HEK293 (cell line): ENCODE data around the gene CEP104.

ENCODE experiments used
- CTCF ChIA-PET: fragments of 350-600 bp; formaldehyde crosslinking; extraction: SDS; loops from one replicate; lab custom pipeline; 2021; ENCODE audit warnings: antibody characterized with exemption; lab: Yijun Ruan, JAX
- POLR2A ChIA-PET: fragments of 300-600 bp; formaldehyde crosslinking; extraction: SDS; loops from one replicate; lab custom pipeline; 2020; ENCODE audit warnings: antibody characterized with exemption, inconsistent platforms; lab: Yijun Ruan, JAX
- H3K27ac ChIP-seq: fragments of 200-500 bp; sonication (Bioruptor generic); 2 replicates; pipeline ENCODE4 v1.5.1; 2014; ENCODE audit warnings: low read depth, low read length, control low read depth, inconsistent platforms; ENCODE audit errors: extremely low read depth
- H3K36me3 ChIP-seq, 2 experiments: fragments of 200-500 bp in 1 of 2; sonication (Bioruptor generic) in 1 of 2; 1 replicate in 1 of 2; 2 replicates in 1 of 2; pipeline ENCODE4 v1.5.1; 2014 to 2017; ENCODE audit warnings: inconsistent platforms in 2 of 2, low read length in 2 of 2; ENCODE audit not compliant: control insufficient read depth in 2 of 2, insufficient read depth in 1 of 2
- H3K4me1 ChIP-seq: fragments of 200-500 bp; sonication (Bioruptor generic); 2 replicates; pipeline ENCODE4 v1.5.1; 2014; ENCODE audit warnings: mild to moderate bottlenecking, low read length, inconsistent platforms; ENCODE audit not compliant: control insufficient read depth, insufficient read depth
- H3K4me3 ChIP-seq: 2 replicates; pipeline ENCODE4 v1.5.1; 2011; ENCODE audit warnings: low read depth, mild to moderate bottlenecking, control low read depth, low read length, moderate library complexity
- H3K9me3 ChIP-seq: fragments of 200-500 bp; sonication (Bioruptor generic); 2 replicates; pipeline ENCODE4 v1.5.1; 2014; ENCODE audit warnings: low read depth, low read length, inconsistent platforms; ENCODE audit not compliant: control insufficient read depth, insufficient read depth
- EGR2 ChIP-seq: fragments of 450-650 bp; formaldehyde crosslinking; IDR thresholded peaks from 2 replicates; pipeline ENCODE4 v1.5.1; 2016; ENCODE audit warnings: low read depth, missing biosample characterization, missing genetic modification characterization
- GLIS2 ChIP-seq: fragments of 450-650 bp; formaldehyde crosslinking; IDR thresholded peaks from 2 replicates; pipeline ENCODE4 v1.5.1; 2016; ENCODE audit warnings: missing biosample characterization, missing genetic modification characterization
- KLF9 ChIP-seq: fragments of 450-650 bp; formaldehyde crosslinking; IDR thresholded peaks from 2 replicates; pipeline ENCODE4 v1.5.1; 2016; ENCODE audit warnings: missing biosample characterization, missing genetic modification characterization, low read depth
- OSR2 ChIP-seq: fragments of 450-650 bp; formaldehyde crosslinking; IDR thresholded peaks from 2 replicates; pipeline ENCODE4 v1.5.1; 2016; ENCODE audit warnings: missing biosample characterization, missing genetic modification characterization
- SETDB1 ChIP-seq: IDR thresholded peaks from one replicate; pipeline ENCODE4 v1.6.1; 2017; ENCODE audit warnings: mild to moderate bottlenecking, low read length, moderate library complexity, mixed read lengths; ENCODE audit not compliant: insufficient read length
- ZFHX2 ChIP-seq: fragments of 450-650 bp; formaldehyde crosslinking; conservative IDR thresholded peaks from 2 replicates; pipeline ENCODE4 v1.5.1; 2016; ENCODE audit warnings: missing biosample characterization, missing genetic modification characterization
- ZNF214 ChIP-seq: fragments of 450-650 bp; formaldehyde crosslinking; IDR thresholded peaks from 2 replicates; pipeline ENCODE4 v1.5.1; 2017; ENCODE audit warnings: missing biosample characterization, mild to moderate bottlenecking, missing genetic modification characterization, borderline replicate concordance
- ZNF354C ChIP-seq: fragments of 450-650 bp; formaldehyde crosslinking; IDR thresholded peaks from 2 replicates; pipeline ENCODE4 v1.5.1; 2016; ENCODE audit warnings: missing biosample characterization, missing genetic modification characterization, low read depth, borderline replicate concordance
- ZNF423 ChIP-seq: fragments of 450-650 bp; formaldehyde crosslinking; IDR thresholded peaks from 2 replicates; pipeline ENCODE4 v1.5.1; 2016; ENCODE audit warnings: missing biosample characterization, missing genetic modification characterization
- ZNF433 ChIP-seq: fragments of 450-650 bp; formaldehyde crosslinking; IDR thresholded peaks from 2 replicates; pipeline ENCODE4 v1.5.1; 2016; ENCODE audit warnings: missing biosample characterization, missing genetic modification characterization, low read depth
- ZNF792 ChIP-seq: fragments of 450-650 bp; formaldehyde crosslinking; IDR thresholded peaks from 2 replicates; pipeline ENCODE4 v1.5.1; 2016; ENCODE audit warnings: missing biosample characterization, missing genetic modification characterization
- TF ChIP-seq, protein P1 (sequence below): fragments of 450-650 bp; formaldehyde crosslinking; IDR thresholded peaks from 2 replicates; pipeline ENCODE4 v1.5.1; 2016; ENCODE audit warnings: missing biosample characterization, missing genetic modification characterization
- TF ChIP-seq, protein P2 (sequence below): fragments of 450-650 bp; formaldehyde crosslinking; IDR thresholded peaks from 2 replicates; pipeline ENCODE4 v1.5.1; 2016; ENCODE audit warnings: missing biosample characterization, missing genetic modification characterization

CEP104 gene

DNA sequence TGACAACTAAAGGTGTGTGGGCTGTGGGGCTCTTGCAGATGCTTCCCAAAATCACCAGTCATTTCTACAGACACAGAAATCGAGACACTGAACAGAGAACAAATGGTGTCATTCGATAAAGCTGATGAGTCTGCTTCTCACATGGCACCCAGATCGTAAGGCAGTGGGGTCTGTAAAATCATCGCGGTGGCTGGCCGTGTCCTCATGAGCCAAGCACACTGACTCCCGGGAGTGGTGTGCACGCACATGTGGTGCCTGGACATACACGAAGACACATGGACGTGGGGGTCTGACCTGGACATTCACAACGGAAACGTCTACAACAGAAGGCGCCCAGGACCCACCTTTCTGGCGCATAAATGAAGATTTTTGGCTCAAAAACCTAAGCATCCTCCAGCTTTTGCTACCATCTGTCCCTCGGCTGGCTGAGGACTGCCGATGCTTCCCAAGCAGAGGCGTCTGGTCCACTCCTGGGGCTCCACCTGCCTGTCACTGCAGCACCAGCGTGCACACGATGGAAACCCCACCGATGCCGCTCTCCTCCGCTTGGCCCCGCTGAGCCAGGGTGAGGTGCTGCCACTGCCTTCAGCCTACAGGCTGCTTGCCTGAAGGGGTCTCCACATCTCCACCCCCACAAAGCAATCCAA is 77.6 kb downstream of the CEP104 start:
- TF ChIP-seq ZNF792 (tag by site-specific recombination), result no peak
- TF ChIP-seq, protein P1, sequence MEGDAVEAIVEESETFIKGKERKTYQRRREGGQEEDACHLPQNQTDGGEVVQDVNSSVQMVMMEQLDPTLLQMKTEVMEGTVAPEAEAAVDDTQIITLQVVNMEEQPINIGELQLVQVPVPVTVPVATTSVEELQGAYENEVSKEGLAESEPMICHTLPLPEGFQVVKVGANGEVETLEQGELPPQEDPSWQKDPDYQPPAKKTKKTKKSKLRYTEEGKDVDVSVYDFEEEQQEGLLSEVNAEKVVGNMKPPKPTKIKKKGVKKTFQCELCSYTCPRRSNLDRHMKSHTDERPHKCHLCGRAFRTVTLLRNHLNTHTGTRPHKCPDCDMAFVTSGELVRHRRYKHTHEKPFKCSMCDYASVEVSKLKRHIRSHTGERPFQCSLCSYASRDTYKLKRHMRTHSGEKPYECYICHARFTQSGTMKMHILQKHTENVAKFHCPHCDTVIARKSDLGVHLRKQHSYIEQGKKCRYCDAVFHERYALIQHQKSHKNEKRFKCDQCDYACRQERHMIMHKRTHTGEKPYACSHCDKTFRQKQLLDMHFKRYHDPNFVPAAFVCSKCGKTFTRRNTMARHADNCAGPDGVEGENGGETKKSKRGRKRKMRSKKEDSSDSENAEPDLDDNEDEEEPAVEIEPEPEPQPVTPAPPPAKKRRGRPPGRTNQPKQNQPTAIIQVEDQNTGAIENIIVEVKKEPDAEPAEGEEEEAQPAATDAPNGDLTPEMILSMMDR (tag by site-specific recombination), result peak; percentile 50
- Histone ChIP-seq H3K27ac (no peak overlapping the region), H3K9me3 (no peaks in the 10 kb centered on the region), H3K4me3 (no peak overlapping the region), H3K4me1 (no peaks in the 10 kb centered on the region), H3K36me3 (peaks cover 18 to 66% of the 10 kb centered on the region in 2 experiments)
- ChIA-PET POLR2A (interaction anchor here (1.4 kb wide), 1 partner anchor 17 kb away, joined by 3 read pairs; the partner anchor contains the start of gene LRRC47), CTCF (no interaction called here)

DNA sequence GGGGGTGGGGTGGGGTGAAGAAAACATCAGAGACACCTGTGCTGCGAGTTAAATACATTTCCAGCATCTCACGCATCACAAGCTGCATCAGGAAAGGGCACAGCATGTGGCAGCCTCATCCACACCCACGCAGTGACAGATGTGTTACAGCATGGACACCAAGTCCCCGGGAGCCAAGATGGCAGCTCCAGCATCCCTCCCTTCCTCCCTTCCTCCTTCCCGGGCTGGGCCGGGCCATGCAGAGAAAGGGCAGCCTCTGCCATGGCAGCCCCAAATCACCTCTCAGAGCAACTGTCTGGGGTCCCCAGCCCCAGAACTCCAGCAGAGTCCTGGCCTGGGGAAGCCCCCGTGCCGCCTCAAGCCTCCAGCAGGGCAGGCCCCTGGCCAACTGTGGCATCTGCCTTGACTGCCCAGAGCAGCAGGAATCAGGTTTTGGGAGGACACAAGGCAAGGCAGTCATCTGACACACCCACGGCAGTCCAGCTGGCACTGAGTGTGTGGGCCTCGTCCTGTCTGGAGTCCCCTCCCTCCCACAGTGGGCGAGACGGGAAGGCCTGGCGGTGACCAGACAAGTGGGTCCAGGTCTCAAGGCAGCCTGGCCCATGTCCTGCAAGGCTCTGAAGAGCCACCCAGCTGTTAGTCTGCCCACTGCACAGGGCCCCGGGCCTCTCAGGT is 78.3 kb downstream of the CEP104 start:
- CTCF ChIA-PET, result no interaction called here
- H3K27ac ChIP-seq, result no peak overlapping the region
- TF ChIP-seq ZNF433 (no peak), EGR2 (tag by site-specific recombination) (peak; percentile 92), ZNF354C (no peak), ZNF214 (tag by site-specific recombination) (no peak), ZFHX2 (tag by site-specific recombination) (peak; percentile 92)
- TF ChIP-seq, protein P2, sequence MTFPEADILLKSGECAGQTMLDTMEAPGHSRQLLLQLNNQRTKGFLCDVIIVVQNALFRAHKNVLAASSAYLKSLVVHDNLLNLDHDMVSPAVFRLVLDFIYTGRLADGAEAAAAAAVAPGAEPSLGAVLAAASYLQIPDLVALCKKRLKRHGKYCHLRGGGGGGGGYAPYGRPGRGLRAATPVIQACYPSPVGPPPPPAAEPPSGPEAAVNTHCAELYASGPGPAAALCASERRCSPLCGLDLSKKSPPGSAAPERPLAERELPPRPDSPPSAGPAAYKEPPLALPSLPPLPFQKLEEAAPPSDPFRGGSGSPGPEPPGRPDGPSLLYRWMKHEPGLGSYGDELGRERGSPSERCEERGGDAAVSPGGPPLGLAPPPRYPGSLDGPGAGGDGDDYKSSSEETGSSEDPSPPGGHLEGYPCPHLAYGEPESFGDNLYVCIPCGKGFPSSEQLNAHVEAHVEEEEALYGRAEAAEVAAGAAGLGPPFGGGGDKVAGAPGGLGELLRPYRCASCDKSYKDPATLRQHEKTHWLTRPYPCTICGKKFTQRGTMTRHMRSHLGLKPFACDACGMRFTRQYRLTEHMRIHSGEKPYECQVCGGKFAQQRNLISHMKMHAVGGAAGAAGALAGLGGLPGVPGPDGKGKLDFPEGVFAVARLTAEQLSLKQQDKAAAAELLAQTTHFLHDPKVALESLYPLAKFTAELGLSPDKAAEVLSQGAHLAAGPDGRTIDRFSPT, result no peak
- no peaks in the 10 kb centered on the region for H3K4me1 ChIP-seq
- no peaks in the 10 kb centered on the region for H3K9me3 ChIP-seq
- H3K4me3 ChIP-seq, result no peak overlapping the region
- POLR2A ChIA-PET, result interaction anchor here (1.4 kb wide), 1 partner anchor 17 kb away, joined by 3 read pairs; the partner anchor contains the start of gene LRRC47
- peaks cover 16 to 59% of the 10 kb centered on the region in 2 experiments for H3K36me3 ChIP-seq

DNA sequence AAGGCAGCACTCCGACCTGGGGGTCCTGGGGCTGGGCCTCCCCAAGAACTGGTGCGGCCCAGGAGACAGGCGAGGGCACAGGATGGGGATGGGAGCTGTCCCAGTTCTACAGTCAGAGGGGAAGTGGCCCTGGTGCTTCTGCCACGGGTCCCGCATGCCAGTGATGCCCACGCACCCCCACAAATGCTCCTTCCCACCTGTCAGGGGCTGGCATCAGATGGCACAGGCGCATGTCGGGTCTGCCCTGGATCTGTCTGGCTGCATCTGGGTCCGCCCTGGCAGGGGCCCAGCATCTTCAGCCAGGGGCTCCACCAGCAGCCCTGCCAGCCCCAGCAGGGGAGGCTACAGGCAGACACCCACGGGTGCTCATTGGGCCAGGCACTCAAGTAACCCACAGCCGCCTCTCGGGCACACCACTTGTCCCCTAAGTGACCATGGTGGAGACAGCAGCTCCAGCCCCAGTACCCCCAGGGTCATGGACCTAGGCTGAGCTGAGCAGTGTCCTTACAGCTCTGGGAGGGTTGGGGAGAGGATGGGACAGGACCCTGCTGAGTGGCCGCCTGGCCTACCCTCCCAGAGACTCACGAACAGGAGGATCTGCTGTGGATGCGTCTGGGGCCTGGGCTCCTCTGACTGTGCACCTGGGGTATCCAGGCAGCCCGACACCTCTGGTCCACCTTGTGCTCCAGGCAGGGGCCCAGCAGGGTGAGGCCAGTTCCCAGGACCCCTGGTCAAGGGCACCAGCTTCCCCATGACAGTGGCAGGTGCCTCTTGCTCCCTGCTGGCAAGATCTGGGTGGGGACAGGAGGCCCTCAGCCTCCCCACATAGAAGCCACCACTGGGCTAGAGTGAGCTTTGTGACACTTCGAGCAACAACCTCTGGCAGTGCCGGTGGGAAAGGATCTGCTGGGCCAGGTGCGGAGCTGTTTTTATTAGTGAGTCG is 79.1 kb downstream of the CEP104 start:
- Histone ChIP-seq H3K4me1 (no peaks in the 10 kb centered on the region), H3K4me3 (no peak overlapping the region), H3K27ac (no peak overlapping the region), H3K36me3 (peaks cover 13 to 51% of the 10 kb centered on the region in 2 experiments), H3K9me3 (no peaks in the 10 kb centered on the region)
- no peak for TF ChIP-seq SETDB1
- 0 out of 2 replicates have a peak, but pooled peaks have one; percentile 17 for TF ChIP-seq ZFHX2 (tag by site-specific recombination)
- 0 out of 2 replicates have a peak, but pooled peaks have one; percentile 14 for TF ChIP-seq GLIS2 (tag by site-specific recombination)
- peak; percentile 34; the same call in 1 of the 2 replicates for TF ChIP-seq ZNF423 (tag by site-specific recombination)
- TF ChIP-seq, protein P2, result peak; percentile 58
- no peak for TF ChIP-seq KLF9
- no peak for TF ChIP-seq OSR2 (tag by site-specific recombination)
- TF ChIP-seq, protein P1 (tag by site-specific recombination), result no peak
- TF ChIP-seq EGR2 (tag by site-specific recombination), result 0 out of 2 replicates have a peak, but pooled peaks have one; percentile 10
- ChIA-PET CTCF (no interaction called here), POLR2A (interaction anchor here (1.0 to 1.4 kb wide), 2 partner anchors 18 kb away, joined by 3 read pairs; partner anchors contain the start of gene LRRC47)
